ENCODE measurements around the gene SPECC1L.
"Not testable (repeated sequence)": the region's sequence is repeated elsewhere in the genome, so short reads cannot be mapped to it uniquely, and the experiment has no call there.

The SPECC1L gene

GRCh38 chr22:24285245-24285644 lies 14.6 kb downstream of the SPECC1L start:
- DNase-seq = no peak

- not testable (repeated sequence) for DNase-seq
Measured at GRCh38 chr22:24287212-24287611, 16.6 kb downstream of the SPECC1L start.

GRCh38 chr22:24287801-24288200 lies 17.2 kb downstream of the SPECC1L start:
- not testable (repeated sequence) for DNase-seq

- DNase-seq = no peak
Measured at GRCh38 chr22:24289114-24289513, 18.5 kb downstream of the SPECC1L start.

GRCh38 chr22:24289741-24290163 lies 19.1 kb downstream of the SPECC1L start:
- no peak for DNase-seq

- no peak for DNase-seq
Measured at GRCh38 chr22:24290459-24290858, 19.8 kb downstream of the SPECC1L start.

- DNase-seq = no peak
Measured at GRCh38 chr22:24291515-24292201, 21.0 kb downstream of the SPECC1L start.

- not testable (repeated sequence) for DNase-seq
Measured at GRCh38 chr22:24292202-24292830, 21.7 kb downstream of the SPECC1L start.

- DNase-seq = not testable (repeated sequence)
Measured at GRCh38 chr22:24294913-24295312, 24.3 kb downstream of the SPECC1L start.

GRCh38 chr22:24298497-24299155 lies 28.0 kb downstream of the SPECC1L start:
- DNase-seq = not testable (repeated sequence)

- DNase-seq = not testable (repeated sequence)
Measured at GRCh38 chr22:24300522-24300921, 29.9 kb downstream of the SPECC1L start.

- no peak for DNase-seq
Measured at GRCh38 chr22:24302591-24302990, 32.0 kb downstream of the SPECC1L start.

- DNase-seq = no peak
Measured at GRCh38 chr22:24303007-24303406, 32.4 kb downstream of the SPECC1L start.

GRCh38 chr22:24304062-24304675 lies 33.5 kb downstream of the SPECC1L start:
- DNase-seq = no peak

GRCh38 chr22:24305260-24305692 lies 34.6 kb downstream of the SPECC1L start:
- DNase-seq = no peak

- DNase-seq = no peak
Measured at GRCh38 chr22:24310969-24311368, 40.3 kb downstream of the SPECC1L start.

GRCh38 chr22:24315367-24315966 lies 44.8 kb downstream of the SPECC1L start:
- DNase-seq = no peak

GRCh38 chr22:24316264-24316663 lies 45.6 kb downstream of the SPECC1L start:
- DNase-seq = not testable (repeated sequence)

- DNase-seq = not testable (repeated sequence)
Measured at GRCh38 chr22:24317511-24317910, 46.9 kb downstream of the SPECC1L start.

GRCh38 chr22:24319451-24319850 lies 48.8 kb downstream of the SPECC1L start:
- no peak for DNase-seq

GRCh38 chr22:24321999-24322398 lies 51.4 kb downstream of the SPECC1L start:
- no peak for DNase-seq

GRCh38 chr22:24322522-24322921 lies 51.9 kb downstream of the SPECC1L start:
- no peak for DNase-seq

- DNase-seq = no peak
Measured at GRCh38 chr22:24323233-24323632, 52.6 kb downstream of the SPECC1L start.

Data from NCI-H226 (cell line).